Measurements from ENCODE around the gene ZNF600. TPM values are rescaled to one million over a fixed set of nuclear protein-coding genes. Genes with fewer than 3 reads are reported as not detected.

ZNF600 gene
- total RNA-seq (2022; extraction: Qiagen RNA extraction), result 0.09 to 0.59 TPM (median 0.18 TPM) in 5 replicates

DNA sequence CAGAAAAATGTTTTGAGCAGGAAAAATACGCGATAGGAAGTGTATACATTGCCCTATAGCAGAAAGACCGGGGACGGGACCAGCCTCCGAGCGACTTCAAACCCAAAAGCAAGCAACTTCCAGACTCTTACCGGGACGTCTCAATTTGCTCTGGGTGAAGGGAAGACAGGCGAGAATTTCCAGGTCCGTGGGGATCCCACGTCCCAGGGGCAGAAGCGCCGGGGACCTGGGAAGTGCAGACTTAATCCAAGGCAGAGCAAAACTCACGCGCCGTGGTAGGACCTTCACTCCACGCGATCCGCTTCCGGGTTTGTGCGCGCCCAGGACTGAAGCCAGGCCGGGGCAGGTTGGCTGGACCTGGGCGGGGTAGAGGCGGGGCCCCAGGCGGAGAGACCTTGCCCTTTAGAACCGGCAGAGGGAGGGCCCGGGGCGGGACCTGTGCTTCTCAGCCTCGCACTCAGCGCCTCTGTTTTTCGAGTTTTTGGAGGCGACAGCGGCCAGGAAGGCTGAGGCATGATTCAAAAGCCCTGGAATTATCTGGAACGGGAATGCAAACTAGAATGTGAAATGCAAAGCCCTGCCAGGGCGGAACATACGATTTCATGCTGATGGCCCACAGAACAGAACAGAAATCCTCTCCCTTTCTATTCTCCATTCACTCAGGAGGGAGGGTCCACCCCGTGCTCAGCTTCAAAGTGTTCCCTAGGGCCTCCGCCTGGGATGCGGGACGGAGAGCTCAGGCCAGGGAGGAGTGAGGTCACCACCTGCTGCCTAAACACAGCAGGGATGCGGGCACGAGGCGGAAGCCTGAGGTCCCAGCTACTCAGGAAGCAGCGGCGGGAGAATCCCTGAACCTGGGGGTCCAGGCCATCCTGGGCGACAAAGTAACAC, at the start of gene ZNF600:
ZNF600 (minus strand) TSS at position 328 of the 891 bp plus-strand sequence. CDS start 7,903 bp downstream, outside the sequence.

DNA sequence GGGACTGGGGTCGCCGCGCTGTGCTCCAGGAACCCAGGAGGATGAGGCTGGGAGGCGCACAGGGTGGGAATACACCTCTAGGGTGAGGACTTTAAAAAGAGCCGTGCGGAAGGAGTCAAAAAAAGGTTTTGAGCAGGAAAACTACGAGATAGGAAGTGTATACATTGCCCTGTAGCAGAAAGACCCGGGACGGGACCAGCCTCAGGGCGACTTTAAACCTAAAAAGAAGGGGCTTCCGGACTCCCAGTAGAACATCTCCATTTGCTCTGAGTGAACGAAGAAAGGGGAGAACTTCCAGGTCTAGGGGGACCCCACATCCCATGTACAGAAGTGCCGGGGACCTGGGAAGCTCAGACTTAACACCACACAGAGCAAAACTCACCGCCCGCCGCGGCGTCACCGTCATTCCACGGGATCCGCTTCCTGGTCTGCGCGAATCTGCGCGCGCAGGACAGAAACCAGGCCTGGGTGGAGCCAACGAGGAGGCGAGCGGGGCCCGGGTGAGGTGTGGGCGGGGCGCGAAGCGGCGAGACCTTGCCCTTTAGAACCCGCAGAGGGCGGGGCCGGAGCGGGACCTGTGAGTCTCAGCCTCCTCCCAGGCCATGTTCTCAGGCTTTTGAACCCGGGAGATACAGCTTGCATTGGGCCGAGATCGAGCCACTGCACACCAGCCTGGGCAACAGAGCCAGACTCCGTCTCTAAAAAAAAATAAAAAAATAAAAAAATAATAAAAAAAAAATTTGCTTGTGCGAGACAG, 34.8 kb upstream of the ZNF600 start, which contains the start of gene ZNF28:
ZNF28 (minus strand) TSS at position 430 of the 757 bp plus-strand sequence. CDS start 3,675 bp downstream, outside the sequence.

DNA sequence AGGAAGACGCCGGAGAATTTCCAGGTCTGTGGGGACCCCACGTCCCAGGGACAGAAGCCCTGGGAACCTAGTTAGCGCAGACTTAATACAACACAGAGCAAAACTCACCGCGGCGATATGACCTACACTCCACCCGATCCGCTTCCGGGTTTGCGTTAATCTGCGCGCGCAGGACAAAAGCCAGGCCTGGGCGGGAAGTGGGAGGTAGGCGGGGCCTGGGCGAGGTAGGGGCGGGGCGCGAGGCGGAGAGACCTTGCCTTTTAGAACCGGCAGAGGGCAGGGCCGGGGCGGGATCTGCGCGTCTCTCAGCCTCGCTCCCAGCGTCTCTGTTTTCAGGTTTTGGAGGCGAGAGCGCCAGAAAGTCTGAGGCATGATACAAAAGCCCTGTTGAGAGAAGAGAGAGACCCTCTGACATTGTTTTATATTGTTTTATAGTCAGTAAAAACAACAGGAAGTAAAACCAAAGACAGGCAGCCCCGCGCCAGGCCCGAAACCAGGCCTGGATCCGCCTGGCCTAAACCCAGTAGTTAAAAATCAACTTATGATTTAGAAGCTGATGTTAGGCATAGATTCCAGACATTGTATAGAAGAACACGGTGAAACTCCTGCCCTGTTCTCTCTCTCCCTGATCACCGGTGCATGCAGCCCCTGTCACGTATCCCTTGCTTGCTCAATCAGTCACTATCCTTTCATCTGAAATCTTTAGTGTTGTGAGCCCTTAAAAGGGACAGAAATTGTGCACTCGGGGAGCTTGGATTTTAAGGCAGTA, 51.5 kb downstream of the ZNF600 start, which contains the start of gene ZNF611:
ZNF611 (minus strand) TSS at position 152 of the 769 bp plus-strand sequence. CDS start 19,150 bp downstream, outside the sequence.

Other genes with a start within 250 kb of the ZNF600 start
- gene ZNF701, start 216.5 kb downstream of the ZNF600 start, total RNA-seq (2022; extraction: Qiagen RNA extraction), result 0.11 to 0.28 TPM (median 0.15 TPM) in 5 replicates
- 0.08 to 0.11 TPM (median 0.08 TPM) in 4 of 5 replicates, not detected in the other for gene ZNF83, start 148.4 kb downstream of the ZNF600 start, total RNA-seq (2022; extraction: Qiagen RNA extraction)
- 2.2 to 3.2 TPM (median 2.3 TPM) in 5 replicates for gene ZNF611, start 51.7 kb downstream of the ZNF600 start, total RNA-seq (2022; extraction: Qiagen RNA extraction)
- 0.53 to 1.5 TPM (median 0.70 TPM) in 5 replicates for gene ZNF28, start 34.8 kb upstream of the ZNF600 start, total RNA-seq (2022; extraction: Qiagen RNA extraction)
- gene ZNF468, start 70.8 kb upstream of the ZNF600 start, total RNA-seq (2022; extraction: Qiagen RNA extraction), result 0.35 to 0.60 TPM (median 0.53 TPM) in 5 replicates
- 0.17 TPM in 1 of 5 replicates, not detected in the others for gene ZNF320, start 110.8 kb upstream of the ZNF600 start, total RNA-seq (2022; extraction: Qiagen RNA extraction)
- not detected in 5 replicates for gene ZNF888, start 136.6 kb upstream of the ZNF600 start, total RNA-seq (2022; extraction: Qiagen RNA extraction)
- 0.05 to 0.12 TPM (median 0.05 TPM) in 4 of 5 replicates, not detected in the other for gene ZNF816, start 176.1 kb upstream of the ZNF600 start, total RNA-seq (2022; extraction: Qiagen RNA extraction)
- 0.04 TPM in 2 of 5 replicates, not detected in the others for gene ERVV-1, start 227.1 kb upstream of the ZNF600 start, total RNA-seq (2022; extraction: Qiagen RNA extraction)